WERI-Rb-1 (cell line): Measurements from ENCODE around the gene MAPK8IP3.
A peak's percentile ranks its signal among the peaks of the same experiment; 100 is the strongest.

ENCODE experiments used
- DNase-seq: peaks from one replicate; pipeline ENCODE4 v3.0.0-alpha.2; 2020
- H3K27ac ChIP-seq: fragments of 250-450 bp; sonication (Bioruptor Pico); 2 replicates; pipeline ENCODE4 v1.5.1; 2020; ENCODE audit warnings: mild to moderate bottlenecking, moderate library complexity
- H3K27me3 ChIP-seq: fragments of 250-450 bp; sonication (Bioruptor Pico); 2 replicates; pipeline ENCODE4 v1.5.1; 2021; ENCODE audit warnings: mild to moderate bottlenecking, low read depth, moderate library complexity; ENCODE audit not compliant: insufficient read depth, severe bottlenecking
- H3K36me3 ChIP-seq: fragments of 250-450 bp; sonication (Bioruptor Pico); 2 replicates; pipeline ENCODE4 v1.5.1; 2020; ENCODE audit warnings: mild to moderate bottlenecking, moderate library complexity
- H3K4me3 ChIP-seq: 2 replicates; pipeline ENCODE4 v1.5.1; 2011; ENCODE audit warnings: low read depth, mild to moderate bottlenecking, control low read depth, low read length
- H3K9me3 ChIP-seq: fragments of 250-450 bp; sonication (Bioruptor Pico); 2 replicates; pipeline ENCODE4 v1.5.1; 2021; ENCODE audit warnings: mild to moderate bottlenecking, moderate library complexity; ENCODE audit not compliant: severe bottlenecking
- CTCF ChIP-seq: IDR thresholded peaks from 2 replicates; pipeline ENCODE4 v1.5.1; 2011; ENCODE audit warnings: low read depth, mild to moderate bottlenecking, control low read depth, inconsistent platforms, low read length

Gene MAPK8IP3

GRCh38 chr16:1768767-1769401, 62.9 kb downstream of the MAPK8IP3 start:
- Histone ChIP-seq H3K9me3 (no peaks in the 10 kb centered on the region), H3K27ac (no peak overlapping the region), H3K36me3 (peaks cover 75% of the 10 kb centered on the region), H3K4me3 (no peak overlapping the region), H3K27me3 (no peaks in the 10 kb centered on the region)
- TF ChIP-seq CTCF = no peak
- no peak for DNase-seq

GRCh38 chr16:1769402-1770300, 63.7 kb downstream of the MAPK8IP3 start:
- Histone ChIP-seq H3K27me3 (no peaks in the 10 kb centered on the region), H3K4me3 (no peak overlapping the region), H3K27ac (no peak overlapping the region; the same call in 1 of the 2 replicates), H3K9me3 (no peaks in the 10 kb centered on the region), H3K36me3 (peaks cover 69% of the 10 kb centered on the region)
- DNase-seq = no peak
- TF ChIP-seq CTCF = no peak

- no peaks in the 10 kb centered on the region for H3K27me3 ChIP-seq
- peak overlapping the region; percentile 87 for H3K27ac ChIP-seq
- peaks cover 66% of the 10 kb centered on the region for H3K36me3 ChIP-seq
- TF ChIP-seq CTCF = no peak
- H3K4me3 ChIP-seq = peak overlapping the region; percentile 77
- H3K9me3 ChIP-seq = no peaks in the 10 kb centered on the region
- peak; percentile 55 for DNase-seq
These were observed 64.6 kb downstream of the MAPK8IP3 start for GRCh38 chr16:1770328-1771187.

- Histone ChIP-seq H3K27ac (peak within 1 kb of the TSS; percentile 87), H3K36me3 (peaks cover 66% of the 10 kb centered on the region), H3K4me3 (peak within 1 kb of the TSS; percentile 77), H3K9me3 (no peaks in the 10 kb centered on the region), H3K27me3 (no peaks in the 10 kb centered on the region)
- DNase-seq = peak; percentile 77
- no peak for TF ChIP-seq CTCF
These were observed 65.3 kb downstream of the MAPK8IP3 start, which contains the start of gene NME3 for GRCh38 chr16:1771188-1771863. NME3 (minus strand) TSS chr16:1771543; CDS start chr16:1771534, 9 bp downstream.

GRCh38 chr16:1771864-1772361, 65.9 kb downstream of the MAPK8IP3 start:
- Histone ChIP-seq H3K9me3 (no peaks in the 10 kb centered on the region), H3K4me3 (peak overlapping the region; percentile 77), H3K27ac (peak overlapping the region; percentile 87), H3K27me3 (no peaks in the 10 kb centered on the region), H3K36me3 (peaks cover 67% of the 10 kb centered on the region)
- no peak for TF ChIP-seq CTCF
- DNase-seq = no peak
